LNCAP (cell line): Measurements from ENCODE around the gene TUT4.

Experiments used
- CTCF ChIP-seq: fragments of 450-650 bp; IDR thresholded peaks from 2 replicates; pipeline ENCODE4 v1.5.1; 2017; ENCODE audit warnings: mild to moderate bottlenecking

The TUT4 gene, protein sequence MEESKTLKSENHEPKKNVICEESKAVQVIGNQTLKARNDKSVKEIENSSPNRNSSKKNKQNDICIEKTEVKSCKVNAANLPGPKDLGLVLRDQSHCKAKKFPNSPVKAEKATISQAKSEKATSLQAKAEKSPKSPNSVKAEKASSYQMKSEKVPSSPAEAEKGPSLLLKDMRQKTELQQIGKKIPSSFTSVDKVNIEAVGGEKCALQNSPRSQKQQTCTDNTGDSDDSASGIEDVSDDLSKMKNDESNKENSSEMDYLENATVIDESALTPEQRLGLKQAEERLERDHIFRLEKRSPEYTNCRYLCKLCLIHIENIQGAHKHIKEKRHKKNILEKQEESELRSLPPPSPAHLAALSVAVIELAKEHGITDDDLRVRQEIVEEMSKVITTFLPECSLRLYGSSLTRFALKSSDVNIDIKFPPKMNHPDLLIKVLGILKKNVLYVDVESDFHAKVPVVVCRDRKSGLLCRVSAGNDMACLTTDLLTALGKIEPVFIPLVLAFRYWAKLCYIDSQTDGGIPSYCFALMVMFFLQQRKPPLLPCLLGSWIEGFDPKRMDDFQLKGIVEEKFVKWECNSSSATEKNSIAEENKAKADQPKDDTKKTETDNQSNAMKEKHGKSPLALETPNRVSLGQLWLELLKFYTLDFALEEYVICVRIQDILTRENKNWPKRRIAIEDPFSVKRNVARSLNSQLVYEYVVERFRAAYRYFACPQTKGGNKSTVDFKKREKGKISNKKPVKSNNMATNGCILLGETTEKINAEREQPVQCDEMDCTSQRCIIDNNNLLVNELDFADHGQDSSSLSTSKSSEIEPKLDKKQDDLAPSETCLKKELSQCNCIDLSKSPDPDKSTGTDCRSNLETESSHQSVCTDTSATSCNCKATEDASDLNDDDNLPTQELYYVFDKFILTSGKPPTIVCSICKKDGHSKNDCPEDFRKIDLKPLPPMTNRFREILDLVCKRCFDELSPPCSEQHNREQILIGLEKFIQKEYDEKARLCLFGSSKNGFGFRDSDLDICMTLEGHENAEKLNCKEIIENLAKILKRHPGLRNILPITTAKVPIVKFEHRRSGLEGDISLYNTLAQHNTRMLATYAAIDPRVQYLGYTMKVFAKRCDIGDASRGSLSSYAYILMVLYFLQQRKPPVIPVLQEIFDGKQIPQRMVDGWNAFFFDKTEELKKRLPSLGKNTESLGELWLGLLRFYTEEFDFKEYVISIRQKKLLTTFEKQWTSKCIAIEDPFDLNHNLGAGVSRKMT (N-terminal part only)

DNA sequence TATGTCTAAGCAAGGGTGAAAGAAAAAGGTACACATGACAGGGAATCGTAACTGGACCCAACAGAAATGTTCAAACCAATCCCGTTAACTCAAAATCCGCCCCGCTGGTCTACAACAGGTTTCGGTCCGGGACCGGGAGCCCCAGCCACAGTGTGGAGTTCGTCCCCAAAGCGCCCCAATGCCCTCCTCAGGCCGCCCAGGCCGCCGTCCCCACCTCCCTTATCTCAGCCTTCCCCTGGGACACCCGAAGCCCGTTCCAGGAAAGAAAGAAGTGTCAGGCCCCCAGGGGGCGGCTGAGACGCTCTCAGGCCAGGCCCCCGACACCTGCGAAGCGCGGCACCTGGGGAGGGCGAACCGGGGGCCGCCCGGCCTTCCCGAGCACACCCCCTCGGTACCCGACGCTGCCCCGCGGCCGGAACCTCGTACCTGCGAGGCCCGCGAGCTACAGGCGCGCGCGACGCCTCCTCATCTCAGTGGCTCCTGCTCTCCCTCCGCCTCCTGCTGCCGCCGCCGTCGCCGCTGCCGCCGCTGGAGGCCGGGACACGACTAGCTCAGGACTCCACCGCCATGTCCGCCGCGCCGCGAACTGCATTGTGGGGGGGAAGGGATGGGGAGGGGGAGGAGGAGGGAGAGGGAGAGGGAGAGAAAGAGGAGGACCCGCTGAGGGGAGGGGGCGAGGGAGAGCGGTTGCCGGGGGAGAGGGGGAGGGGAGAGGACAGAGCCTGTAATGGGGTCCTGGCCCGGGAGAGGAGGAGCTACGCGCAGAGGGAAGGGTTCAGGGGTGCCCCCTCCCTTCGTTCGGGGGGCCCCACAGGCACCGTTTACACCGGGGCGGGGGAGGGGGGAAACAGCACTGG lies at the start of gene TUT4:
Gene TUT4 (minus strand): TSS at position 588 of the 857 bp plus-strand sequence. CDS start 26,812 bp downstream, outside the sequence.
- no peak for TF ChIP-seq CTCF

DNA sequence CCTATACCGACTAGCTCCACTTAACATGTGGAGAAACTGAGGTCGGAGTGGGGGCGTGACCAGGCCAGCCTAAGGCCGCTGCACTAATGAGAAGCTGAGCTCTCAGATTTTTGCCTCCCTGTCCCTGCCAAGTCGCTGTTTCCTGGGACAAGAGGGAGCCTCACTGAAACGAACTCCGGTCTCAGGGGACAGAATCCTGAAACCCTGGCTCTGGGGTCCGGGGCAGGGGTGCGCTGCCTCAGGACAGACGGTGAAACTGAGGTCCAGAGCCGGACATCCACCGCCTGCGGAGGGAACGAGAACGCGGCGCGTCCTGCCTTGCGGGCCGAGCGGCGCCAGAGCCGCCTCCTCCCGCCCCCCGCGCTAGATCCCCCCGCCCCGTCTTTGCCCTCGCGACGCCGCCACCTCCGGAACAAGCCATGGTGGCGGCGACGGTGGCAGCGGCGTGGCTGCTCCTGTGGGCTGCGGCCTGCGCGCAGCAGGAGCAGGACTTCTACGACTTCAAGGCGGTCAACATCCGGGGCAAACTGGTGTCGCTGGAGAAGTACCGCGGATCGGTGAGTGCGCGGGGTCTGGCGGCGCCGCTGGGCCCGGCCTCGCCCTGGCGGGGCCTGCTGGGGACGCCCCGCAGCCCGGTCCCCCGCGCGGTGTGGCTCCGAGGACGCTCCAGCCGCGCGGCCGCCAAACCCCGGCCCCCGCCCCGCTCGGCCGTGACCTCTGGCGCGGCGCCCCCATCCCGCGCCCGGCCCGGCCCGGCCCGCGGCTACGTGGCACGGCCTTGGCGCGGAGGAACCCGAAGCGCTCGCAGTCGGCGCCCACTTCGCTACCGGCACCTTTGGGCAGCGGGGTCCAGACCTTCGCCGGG lies 49.3 kb upstream of the TUT4 start, which contains the start of gene GPX7:
Gene GPX7 (plus strand): TSS at position 381 of the 865 bp plus-strand sequence. CDS start 39 bp downstream, at position 420.
- no peak for TF ChIP-seq CTCF

GRCh38 chr1:52601519-52601918 lies 48.6 kb upstream of the TUT4 start:
- TF ChIP-seq CTCF = no peak

DNA sequence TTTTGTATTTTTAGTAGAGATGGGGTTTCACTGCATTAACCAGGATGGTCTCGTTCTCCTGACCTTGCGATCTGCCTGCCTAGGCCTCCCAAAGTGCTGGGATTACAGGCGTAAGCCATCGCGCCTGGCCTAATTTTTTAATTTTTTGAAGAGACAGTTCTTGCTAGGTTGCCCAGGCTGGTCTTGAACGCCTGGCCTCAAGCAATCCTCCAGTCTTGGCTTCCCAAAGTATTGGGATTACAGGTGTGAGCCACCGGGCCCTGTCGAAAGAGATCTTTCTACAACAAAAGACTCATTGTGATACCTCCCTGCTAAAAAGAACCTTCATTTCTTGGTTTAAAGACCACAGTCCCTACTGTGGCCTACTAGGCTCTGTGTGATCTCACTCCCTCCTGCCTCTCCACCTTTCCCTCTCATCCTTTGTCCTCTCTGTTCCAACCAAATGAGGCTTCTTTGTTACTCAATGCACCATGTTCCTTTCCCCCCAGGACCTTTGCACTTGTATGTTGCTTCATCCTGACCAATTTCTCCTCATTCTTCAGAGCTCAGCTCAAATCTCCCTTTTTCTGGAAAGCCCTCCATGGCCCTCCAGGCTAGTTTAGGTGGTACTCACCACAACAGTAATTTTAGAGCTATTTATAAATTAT lies 47.8 kb upstream of the TUT4 start:
- no peak for TF ChIP-seq CTCF

GRCh38 chr1:52599236-52599635 lies 46.3 kb upstream of the TUT4 start:
- TF ChIP-seq CTCF = no peak

GRCh38 chr1:52598729-52599128 lies 45.8 kb upstream of the TUT4 start:
- no peak for TF ChIP-seq CTCF
